VCaP (cell line): ENCODE measurements around the gene LPAR2.

ENCODE experiments used
- H3K27ac ChIP-seq: fragments of 450-650 bp; 2 replicates; pipeline ENCODE4 v1.5.1; 2017
- TF ChIP-seq, protein P1 (sequence below): fragments of 450-650 bp; conservative IDR thresholded peaks from 2 replicates; pipeline ENCODE4 v1.5.1; 2017; ENCODE audit warnings: mild to moderate bottlenecking, moderate library complexity

The LPAR2 gene

DNA sequence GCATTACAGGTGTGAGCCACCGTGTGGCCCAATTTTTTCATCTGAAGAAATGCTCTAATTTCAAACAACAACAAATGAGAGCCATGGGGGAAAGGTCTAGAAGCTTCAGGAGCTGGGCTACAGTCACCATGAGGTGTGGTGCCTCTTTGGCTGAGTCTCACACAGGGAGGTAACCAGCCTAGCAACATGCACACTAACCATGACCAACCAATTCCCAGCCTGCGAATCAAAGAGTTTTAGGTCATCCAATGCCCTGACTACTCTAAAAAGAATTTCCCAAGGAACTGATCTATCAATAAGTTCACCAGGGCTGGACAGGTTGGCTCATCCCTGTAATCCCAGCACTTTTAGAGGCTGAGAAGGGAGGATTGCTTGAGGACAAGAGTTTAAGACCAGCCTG is 39.5 kb downstream of the LPAR2 start:
- TF ChIP-seq, protein P1, sequence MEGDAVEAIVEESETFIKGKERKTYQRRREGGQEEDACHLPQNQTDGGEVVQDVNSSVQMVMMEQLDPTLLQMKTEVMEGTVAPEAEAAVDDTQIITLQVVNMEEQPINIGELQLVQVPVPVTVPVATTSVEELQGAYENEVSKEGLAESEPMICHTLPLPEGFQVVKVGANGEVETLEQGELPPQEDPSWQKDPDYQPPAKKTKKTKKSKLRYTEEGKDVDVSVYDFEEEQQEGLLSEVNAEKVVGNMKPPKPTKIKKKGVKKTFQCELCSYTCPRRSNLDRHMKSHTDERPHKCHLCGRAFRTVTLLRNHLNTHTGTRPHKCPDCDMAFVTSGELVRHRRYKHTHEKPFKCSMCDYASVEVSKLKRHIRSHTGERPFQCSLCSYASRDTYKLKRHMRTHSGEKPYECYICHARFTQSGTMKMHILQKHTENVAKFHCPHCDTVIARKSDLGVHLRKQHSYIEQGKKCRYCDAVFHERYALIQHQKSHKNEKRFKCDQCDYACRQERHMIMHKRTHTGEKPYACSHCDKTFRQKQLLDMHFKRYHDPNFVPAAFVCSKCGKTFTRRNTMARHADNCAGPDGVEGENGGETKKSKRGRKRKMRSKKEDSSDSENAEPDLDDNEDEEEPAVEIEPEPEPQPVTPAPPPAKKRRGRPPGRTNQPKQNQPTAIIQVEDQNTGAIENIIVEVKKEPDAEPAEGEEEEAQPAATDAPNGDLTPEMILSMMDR: no peak
- no peak overlapping the region for H3K27ac ChIP-seq

DNA sequence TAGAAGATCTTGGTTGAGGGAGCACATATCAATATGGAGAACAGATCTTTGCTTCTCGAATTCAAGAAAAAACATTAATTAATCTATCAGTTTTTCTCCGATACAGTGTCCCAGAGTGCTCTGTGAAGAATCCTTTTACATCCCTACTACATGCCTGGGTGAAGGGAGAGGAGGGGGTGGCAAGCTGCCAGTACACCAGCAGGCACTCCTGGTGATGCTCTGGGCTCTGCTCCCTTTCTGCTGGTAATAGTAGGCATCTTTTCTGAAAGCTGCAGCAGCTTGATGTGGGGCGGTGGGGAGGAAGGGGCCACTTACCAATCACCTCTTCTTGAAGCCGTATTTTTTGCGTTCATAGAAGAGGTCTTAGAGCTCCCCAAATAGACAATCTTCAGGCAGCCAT is 40.2 kb downstream of the LPAR2 start:
- TF ChIP-seq, protein P1: no peak

DNA sequence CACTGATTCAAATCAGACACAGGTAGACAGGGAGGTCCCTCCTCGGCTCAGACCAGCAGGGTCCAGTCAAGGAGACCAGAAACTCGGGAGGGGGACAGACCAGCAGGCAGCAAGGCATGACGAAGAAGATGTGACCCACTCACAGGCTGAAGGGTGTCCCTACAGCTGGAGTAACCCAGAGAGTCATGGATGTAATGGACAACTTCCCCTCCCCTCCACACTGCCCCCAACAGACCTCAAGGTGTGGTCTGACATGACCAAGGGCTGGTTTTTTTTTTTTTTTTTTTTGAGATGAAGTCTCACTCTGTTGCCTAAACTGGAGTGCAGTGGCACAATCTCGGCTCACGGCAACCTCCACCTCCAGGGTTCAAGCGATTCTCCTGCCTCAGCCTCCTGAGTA is 43.7 kb downstream of the LPAR2 start:
- TF ChIP-seq, protein P1: no peak
- no peak overlapping the region for H3K27ac ChIP-seq

More for the DNA sequence above, 40.2 kb downstream of the LPAR2 start:
- no peak overlapping the region for H3K27ac ChIP-seq

DNA sequence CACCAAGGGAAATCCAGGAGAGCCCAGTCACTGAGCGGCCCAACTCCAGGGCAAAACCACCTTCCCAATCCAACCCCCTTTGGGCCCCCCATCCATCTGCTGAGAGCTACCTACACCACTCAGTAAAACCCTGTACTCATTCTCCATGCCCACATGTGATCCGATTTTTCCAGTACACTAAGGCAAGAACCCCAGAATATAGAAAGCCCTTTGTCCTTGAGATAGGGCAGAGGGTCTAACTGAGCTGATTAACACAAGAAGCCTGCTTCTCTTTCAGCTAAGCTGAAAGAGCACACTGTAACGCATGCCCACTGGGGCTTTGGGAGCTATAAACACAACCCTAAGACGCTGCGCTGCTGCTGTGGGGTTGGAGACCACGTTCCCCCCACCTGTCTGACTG is 45.5 kb downstream of the LPAR2 start:
- TF ChIP-seq, protein P1: no peak
- H3K27ac ChIP-seq: no peak overlapping the region

DNA sequence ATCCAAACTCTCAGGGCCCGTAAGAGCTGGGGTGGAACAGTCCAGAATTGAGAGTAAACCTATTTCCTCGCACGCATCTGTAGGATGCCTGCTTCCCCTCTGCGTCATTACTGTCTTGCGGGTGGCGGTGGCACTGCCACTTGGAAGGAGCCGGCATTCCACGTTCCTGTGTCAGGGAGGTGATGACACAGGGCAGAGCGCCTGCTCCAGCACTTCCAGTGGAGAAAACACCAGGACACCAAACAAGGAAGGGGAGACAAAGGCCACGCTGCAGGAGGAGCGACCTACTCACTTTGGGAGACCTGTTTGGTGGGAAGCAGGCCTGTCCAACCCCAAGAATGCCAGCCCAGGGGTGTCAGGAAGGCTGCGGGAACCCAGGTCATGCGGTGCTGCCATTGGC is 46.6 kb downstream of the LPAR2 start:
- TF ChIP-seq, protein P1: no peak

DNA sequence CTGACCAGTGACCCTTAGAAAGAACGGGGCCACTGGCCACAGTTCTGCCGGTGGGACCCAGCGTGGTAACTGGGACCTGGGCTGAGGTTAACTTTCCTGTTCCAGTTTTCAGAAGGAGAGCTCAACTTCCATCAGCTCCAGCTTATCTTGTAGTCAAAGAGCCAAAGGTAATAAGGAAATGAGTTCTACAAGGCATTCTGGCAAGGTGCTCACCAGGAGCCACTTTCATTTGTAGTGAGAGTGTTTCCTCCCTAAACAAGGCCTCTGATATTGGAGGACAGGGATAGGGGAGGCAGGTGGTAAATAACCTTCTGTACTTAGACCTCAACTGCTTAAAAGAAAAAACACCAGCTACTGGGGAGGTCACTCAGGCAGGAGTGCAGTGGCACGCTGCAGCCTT is 47.6 kb downstream of the LPAR2 start:
- TF ChIP-seq, protein P1: no peak
- H3K27ac ChIP-seq: no peak overlapping the region

More for the DNA sequence above, 46.6 kb downstream of the LPAR2 start:
- H3K27ac ChIP-seq: no peak overlapping the region

DNA sequence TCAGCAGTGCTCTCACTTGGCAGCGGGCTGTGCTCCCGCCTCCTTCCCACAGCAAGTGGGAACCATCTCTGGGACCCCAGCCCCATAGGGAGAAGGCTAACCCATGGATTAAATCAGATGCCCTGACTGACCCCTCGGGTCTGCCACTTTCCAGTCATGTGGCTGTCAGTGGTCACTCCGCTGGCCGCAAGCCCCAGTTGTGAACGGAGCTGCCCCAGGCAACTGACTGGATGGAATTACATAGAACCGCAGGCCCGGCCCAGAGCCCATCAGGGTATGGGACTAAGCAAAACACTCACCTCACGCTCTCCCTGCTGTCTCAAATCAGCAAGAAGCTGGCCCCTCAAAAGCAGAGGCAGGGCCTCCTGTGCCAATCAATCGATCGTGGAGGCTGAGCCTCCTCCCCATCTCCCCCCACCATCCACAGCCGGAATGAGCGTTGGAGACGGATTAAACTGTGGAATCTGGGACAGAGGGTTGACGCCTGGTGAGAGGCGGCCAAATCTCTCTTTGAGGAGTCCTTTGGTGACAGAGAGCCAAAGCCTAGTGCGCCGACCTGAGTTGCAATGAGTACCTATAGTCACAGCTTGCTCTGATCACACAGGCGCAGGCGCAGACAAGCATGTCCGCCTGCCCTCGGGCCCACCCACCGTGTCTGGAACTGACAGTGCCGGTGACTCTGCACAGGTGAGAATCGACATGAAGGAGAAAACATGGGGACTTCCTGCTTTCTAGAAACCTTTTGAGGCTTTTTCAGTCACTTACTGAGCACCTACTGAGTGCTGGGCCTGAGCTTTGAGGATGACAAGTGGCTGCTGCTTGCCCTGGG is 48.3 kb downstream of the LPAR2 start:
- no peak overlapping the region for H3K27ac ChIP-seq

More for the DNA sequence above, 48.3 kb downstream of the LPAR2 start:
- TF ChIP-seq, protein P1: no peak
